Mesodermal cell (in vitro differentiated cells): ENCODE data around the gene GAMT.

Source experiments
- H3K27ac ChIP-seq: 2 replicates; pipeline ENCODE4 v1.7.0; 2013; ENCODE audit warnings: mild to moderate bottlenecking, low read depth, low read length, moderate library complexity; ENCODE audit not compliant: severe bottlenecking
- H3K36me3 ChIP-seq: 2 replicates; pipeline ENCODE4 v1.7.1; 2013; ENCODE audit warnings: mild to moderate bottlenecking, low read length, moderate library complexity; ENCODE audit not compliant: control insufficient read depth, insufficient read depth
- H3K4me1 ChIP-seq: one replicate; pipeline ENCODE4 v1.7.1; 2013; ENCODE audit warnings: mild to moderate bottlenecking, low read length; ENCODE audit not compliant: insufficient read depth, control insufficient read depth, poor library complexity, severe bottlenecking
- H3K4me3 ChIP-seq: 2 replicates; pipeline ENCODE4 v1.7.0; 2013; ENCODE audit warnings: low read length, control low read depth, mild to moderate bottlenecking; ENCODE audit not compliant: insufficient read depth, poor library complexity, severe bottlenecking; ENCODE audit errors: extremely low read depth
- H3K9me3 ChIP-seq: 2 replicates; pipeline ENCODE4 v1.7.1; 2013; ENCODE audit warnings: mild to moderate bottlenecking, low read length, moderate library complexity; ENCODE audit not compliant: control insufficient read depth
- WGBS, 2 experiments: methylation state at CpG; one replicate each; pipeline ENCODE4 v1.1.5; 2013; ENCODE audit warnings: missing lambda C conversion rate in 2 of 2; ENCODE audit not compliant: insufficient coverage in 2 of 2; 5-methylcytosine and 5-hydroxymethylcytosine counted together

The GAMT gene

DNA sequence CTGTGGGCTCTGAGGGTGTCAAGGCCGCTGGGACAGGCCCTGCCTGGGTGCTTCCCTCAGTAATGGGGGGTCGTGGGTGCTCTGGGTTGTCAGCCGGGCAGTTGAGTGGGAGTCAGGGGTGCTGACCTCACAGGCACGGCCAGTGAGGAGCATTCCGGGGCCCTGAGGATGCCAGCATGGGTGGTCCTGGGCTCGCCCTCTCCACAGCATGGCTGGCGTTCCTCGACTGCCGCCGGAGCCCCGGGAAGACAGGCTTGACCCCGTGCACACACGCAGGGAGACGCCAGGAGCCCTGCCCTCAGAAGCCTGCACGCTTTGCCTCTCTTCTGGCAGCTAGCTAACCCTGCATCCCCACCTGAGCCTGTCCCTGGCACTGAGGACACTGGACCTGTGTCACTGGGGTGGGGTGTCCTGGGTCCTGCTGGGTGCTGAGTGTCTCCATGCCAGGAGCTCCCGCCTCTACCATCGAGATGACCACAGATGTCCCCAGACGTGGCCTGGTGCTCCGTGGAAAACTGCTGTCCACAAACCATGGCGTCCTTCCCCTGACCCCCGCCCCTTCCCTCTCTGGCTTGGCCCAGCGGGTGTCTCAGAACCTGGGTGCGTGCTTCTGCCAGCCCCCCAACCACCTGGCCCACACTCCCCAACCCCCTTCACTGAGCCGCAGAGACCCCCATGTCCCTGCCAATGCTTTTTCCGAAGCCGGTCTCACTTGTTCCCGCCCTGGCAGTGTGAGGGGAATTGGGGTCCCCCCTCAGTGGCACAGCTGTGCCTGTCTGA, 22.0 kb downstream of the GAMT start:
- no peak overlapping the region for H3K27ac ChIP-seq
- no peaks in the 10 kb centered on the region for H3K9me3 ChIP-seq
- peaks cover 19% of the 10 kb centered on the region for H3K36me3 ChIP-seq
- WGBS, 2 experiments: 96 to 97% methylated on average over 20 to 25 of the region's 27 CpGs
- no peak overlapping the region for H3K4me3 ChIP-seq
- peaks cover 5% of the 10 kb centered on the region for H3K4me1 ChIP-seq

DNA sequence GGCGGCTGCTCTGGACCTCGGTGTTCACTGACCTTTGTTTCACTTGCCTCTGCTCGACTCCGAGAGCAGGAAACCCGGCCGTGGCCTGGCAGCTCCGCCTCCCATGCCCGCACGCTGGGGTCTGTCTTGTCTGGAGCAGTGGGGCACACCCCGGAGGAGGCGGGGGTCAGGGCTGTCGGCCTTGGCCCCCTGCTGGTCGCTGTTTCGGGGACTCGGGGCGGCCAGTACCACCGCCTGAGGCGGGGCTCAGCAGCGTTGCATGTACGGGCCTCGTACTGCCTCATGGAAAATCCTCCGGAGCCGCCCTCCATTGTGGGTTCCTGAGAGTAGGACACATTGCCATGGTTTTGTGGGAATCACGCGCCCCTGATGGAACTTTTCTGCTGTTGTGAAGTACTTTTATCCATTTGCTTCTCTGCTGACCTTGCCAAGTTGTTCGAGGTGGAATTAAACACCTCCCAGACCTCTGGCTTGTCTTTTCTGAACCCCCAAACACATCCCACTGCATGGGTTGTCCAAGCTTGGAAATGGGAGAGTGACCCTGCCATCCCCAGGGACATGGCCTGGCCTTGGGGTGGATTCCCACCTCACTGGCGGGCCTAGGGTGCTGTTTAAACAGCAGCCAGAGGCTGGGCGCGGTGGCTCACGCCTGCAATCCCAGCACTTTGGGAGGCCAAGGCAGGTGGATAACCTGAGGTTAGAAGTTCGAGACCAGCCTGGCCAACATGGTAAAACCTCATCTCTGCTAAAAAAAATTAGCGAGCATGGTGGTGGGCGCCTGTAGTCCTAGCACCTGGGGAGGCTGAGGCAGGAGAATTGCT, 23.2 kb downstream of the GAMT start:
- Histone ChIP-seq H3K4me1 (peaks cover 5% of the 10 kb centered on the region), H3K4me3 (no peak overlapping the region), H3K9me3 (no peaks in the 10 kb centered on the region), H3K27ac (no peak overlapping the region), H3K36me3 (peaks cover 30% of the 10 kb centered on the region)
- WGBS, 2 experiments: 93 to 95% methylated on average over 28 to 32 of the region's 33 CpGs

DNA sequence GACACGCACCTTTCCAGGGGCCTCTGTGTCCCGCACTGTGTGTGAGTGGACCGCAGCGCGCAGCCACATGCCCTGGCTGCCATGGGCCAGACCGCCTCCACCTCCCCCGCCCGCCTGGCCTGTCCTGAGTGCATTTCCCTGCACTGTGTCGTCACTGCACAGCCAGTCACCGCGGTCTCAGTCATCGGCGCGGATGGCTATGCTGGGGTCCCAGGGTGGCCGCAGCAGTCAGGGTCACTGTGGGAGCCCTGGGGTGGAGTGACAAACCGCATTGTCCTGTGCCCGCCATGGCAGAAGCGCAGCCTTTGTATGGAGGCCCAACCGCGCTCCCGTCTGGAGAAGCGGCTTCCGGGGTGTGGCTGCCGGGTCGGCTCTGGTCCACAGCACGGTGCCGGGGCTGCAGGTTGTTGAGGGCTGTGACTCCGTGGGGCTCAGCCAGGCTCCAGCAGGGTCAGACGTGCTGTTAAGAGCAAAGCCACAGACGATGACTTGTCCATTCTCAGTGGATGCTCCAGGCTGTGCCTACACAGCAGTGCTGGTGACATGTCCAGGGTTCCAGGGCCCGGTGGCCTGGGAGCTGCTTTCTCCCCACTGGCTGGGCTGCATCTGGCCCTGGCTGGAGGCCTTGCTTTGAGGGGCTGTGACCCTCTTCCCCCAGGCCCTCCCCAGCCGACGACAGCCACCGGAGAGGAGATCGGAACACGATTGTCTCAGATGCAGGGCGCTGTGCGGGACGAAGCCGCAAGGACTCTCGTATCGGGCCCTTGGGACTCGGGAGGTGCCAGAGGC, 24.0 kb downstream of the GAMT start:
- WGBS, 2 experiments: 98% methylated on average over 40 to 43 of the region's 43 CpGs
- Histone ChIP-seq H3K9me3 (no peaks in the 10 kb centered on the region), H3K4me1 (peaks cover 5% of the 10 kb centered on the region), H3K27ac (no peak overlapping the region), H3K4me3 (no peak overlapping the region), H3K36me3 (peaks cover 38% of the 10 kb centered on the region)

DNA sequence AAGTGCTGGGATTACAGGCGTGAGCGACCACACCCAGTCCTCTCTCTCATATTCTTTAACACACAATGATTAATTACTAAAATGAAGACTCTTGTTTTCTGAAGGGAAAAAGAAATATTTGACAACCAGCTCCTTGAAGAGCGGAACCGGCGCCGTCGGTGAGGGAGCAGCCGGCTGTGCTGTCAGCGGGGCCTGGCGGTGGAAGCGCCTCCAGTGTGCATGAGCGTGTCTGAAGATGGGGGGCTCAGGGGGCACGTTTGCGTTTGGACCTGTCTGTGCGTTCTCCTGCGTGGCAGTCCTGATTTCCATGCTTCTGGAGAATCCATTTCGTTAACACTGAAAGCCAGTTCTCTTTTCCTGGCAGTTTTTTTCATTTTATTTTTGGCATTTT, 24.9 kb downstream of the GAMT start:
- WGBS, 2 experiments: 96 to 98% methylated on average over 15 of the region's 17 CpGs
- Histone ChIP-seq H3K9me3 (no peaks in the 10 kb centered on the region), H3K36me3 (peaks cover 48% of the 10 kb centered on the region), H3K27ac (no peak overlapping the region), H3K4me3 (no peak overlapping the region), H3K4me1 (peaks cover under 1% of the 10 kb centered on the region)

GRCh38 chr19:1374250-1374577, 27.1 kb downstream of the GAMT start:
- Histone ChIP-seq H3K27ac (no peak overlapping the region), H3K4me3 (no peak overlapping the region), H3K9me3 (no peaks in the 10 kb centered on the region), H3K4me1 (no peaks in the 10 kb centered on the region), H3K36me3 (peaks cover 70% of the 10 kb centered on the region)
- WGBS, 2 experiments: 87 to 96% methylated on average over 11 of the region's 12 CpGs

GRCh38 chr19:1373534-1374249, 27.6 kb downstream of the GAMT start:
- Histone ChIP-seq H3K36me3 (peaks cover 74% of the 10 kb centered on the region), H3K4me3 (no peak overlapping the region), H3K27ac (no peak overlapping the region), H3K9me3 (no peaks in the 10 kb centered on the region), H3K4me1 (no peaks in the 10 kb centered on the region)
- 97 to 99% methylated on average over 18 to 22 of the region's 22 CpGs for WGBS, 2 experiments

GRCh38 chr19:1373042-1373533, 28.3 kb downstream of the GAMT start:
- Histone ChIP-seq H3K4me1 (no peaks in the 10 kb centered on the region), H3K4me3 (no peak overlapping the region), H3K27ac (no peak overlapping the region), H3K9me3 (no peaks in the 10 kb centered on the region), H3K36me3 (peaks cover 79% of the 10 kb centered on the region)
- 95 to 98% methylated on average over 19 to 20 of the region's 20 CpGs for WGBS, 2 experiments

DNA sequence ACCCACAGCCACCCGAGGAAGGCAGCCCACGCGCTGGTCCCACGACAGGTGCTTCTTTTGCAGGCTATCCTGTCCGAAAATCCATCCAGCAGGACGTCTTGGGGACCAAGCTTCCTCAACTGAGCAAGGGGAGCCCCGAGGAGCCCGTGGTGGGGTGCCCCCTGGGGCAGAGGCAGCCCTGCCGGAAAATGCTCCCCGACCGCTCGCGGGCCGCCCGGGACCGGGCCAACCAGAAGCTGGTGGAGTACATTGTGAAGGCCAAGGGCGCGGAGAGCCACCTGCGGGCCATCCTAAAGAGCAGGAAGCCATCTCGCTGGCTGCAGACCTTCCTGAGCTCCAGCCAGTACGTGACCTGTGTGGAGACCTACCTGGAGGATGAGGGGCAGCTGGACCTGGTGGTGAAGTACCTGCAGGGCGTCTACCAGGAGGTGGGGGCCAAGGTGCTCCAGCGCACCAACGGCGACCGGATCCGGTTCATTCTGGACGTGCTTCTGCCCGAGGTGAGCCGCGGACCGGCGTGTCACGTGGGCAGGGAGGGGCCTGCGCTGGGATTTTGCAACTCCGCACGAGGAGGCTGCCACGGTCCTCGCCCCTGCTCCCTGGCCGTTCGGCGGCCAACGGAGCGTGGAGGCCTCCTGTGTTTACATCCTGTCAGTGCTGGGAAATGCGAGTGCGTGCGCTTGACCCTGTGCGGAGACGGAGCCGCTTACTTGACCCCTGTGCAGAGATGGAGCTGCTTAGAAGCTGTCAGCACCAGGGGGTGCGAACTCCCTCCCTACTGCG, 30.6 kb downstream of the GAMT start:
- no peaks in the 10 kb centered on the region for H3K9me3 ChIP-seq
- 96 to 98% methylated on average over 52 of the region's 52 CpGs for WGBS, 2 experiments
- H3K27ac ChIP-seq: no peak overlapping the region
- H3K36me3 ChIP-seq: peaks cover 83% of the 10 kb centered on the region
- no peaks in the 10 kb centered on the region for H3K4me1 ChIP-seq
- no peak overlapping the region for H3K4me3 ChIP-seq

- H3K36me3 ChIP-seq: peaks cover 94% of the 10 kb centered on the region
- no peak overlapping the region for H3K4me3 ChIP-seq
- WGBS, 2 experiments: 96% methylated on average over 16 to 17 of the region's 18 CpGs
- no peaks in the 10 kb centered on the region for H3K4me1 ChIP-seq
- H3K9me3 ChIP-seq: no peaks in the 10 kb centered on the region
- H3K27ac ChIP-seq: no peak overlapping the region
These were observed 32.0 kb downstream of the GAMT start for GRCh38 chr19:1369214-1369805.
